GM12801 (cell line): Measurements from ENCODE around the gene ROS1.

ENCODE experiments used
- TF ChIP-seq, protein P1 (sequence below): IDR thresholded peaks from one replicate; pipeline ENCODE4 v1.5.1; 2011; ENCODE audit warnings: control low read depth; ENCODE audit not compliant: insufficient read length; ENCODE audit errors: extremely low read depth

ROS1 gene

DNA sequence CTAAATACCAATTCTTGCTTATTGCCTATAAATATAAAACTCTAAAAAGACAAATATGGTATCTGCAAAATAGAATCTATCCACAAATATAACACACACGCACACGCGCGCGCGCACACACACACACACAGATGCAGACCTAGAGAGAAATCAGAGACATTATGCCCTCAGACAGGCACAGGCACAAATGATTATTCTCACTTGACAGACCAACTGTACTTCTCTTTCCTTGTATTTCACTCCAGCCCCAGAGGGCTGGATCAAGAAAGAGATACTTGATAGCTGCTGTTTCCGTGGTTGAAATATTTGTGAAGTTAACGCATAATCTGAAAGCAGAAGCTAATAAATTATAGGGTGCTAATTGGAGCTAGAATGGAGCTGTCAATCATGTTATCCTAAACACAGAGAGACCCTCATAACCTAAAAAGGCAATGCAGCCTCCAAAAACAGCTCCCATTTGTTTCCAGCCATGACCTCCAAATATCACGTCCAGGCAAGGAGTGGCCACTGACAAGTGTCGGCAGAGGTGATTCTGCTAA lies 148.9 kb downstream of the ROS1 start:
- TF ChIP-seq, protein P1, sequence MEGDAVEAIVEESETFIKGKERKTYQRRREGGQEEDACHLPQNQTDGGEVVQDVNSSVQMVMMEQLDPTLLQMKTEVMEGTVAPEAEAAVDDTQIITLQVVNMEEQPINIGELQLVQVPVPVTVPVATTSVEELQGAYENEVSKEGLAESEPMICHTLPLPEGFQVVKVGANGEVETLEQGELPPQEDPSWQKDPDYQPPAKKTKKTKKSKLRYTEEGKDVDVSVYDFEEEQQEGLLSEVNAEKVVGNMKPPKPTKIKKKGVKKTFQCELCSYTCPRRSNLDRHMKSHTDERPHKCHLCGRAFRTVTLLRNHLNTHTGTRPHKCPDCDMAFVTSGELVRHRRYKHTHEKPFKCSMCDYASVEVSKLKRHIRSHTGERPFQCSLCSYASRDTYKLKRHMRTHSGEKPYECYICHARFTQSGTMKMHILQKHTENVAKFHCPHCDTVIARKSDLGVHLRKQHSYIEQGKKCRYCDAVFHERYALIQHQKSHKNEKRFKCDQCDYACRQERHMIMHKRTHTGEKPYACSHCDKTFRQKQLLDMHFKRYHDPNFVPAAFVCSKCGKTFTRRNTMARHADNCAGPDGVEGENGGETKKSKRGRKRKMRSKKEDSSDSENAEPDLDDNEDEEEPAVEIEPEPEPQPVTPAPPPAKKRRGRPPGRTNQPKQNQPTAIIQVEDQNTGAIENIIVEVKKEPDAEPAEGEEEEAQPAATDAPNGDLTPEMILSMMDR: no peak

GRCh38 chr6:117275711-117276110 lies 150.0 kb downstream of the ROS1 start:
- TF ChIP-seq, protein P1: no peak

DNA sequence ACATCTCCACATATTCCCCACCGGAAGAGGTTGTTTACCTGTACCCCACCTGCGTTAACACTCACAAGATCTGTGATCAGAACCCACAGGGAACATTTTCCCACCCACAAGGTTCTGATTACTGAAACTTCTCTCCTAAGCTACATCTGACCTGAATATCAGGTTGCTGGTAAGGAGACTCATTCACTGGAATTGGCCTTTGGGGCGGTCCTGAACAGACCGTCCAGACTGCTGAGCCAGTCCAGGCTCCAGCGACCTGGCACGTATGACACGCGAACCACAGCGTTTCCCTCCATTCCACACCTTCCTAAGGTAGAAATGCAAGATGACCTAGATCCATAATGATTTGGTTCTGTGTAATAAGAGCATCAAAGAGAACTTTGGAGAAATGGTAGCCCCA lies 150.5 kb downstream of the ROS1 start:
- TF ChIP-seq, protein P1: no peak

- TF ChIP-seq, protein P1: no peak
Observed at GRCh38 chr6:117272891-117273290, 152.9 kb downstream of the ROS1 start.

GRCh38 chr6:117272032-117272866 lies 153.5 kb downstream of the ROS1 start:
- TF ChIP-seq, protein P1: no peak

- TF ChIP-seq, protein P1: no peak
Observed at GRCh38 chr6:117270843-117271507, 154.8 kb downstream of the ROS1 start.

- TF ChIP-seq, protein P1: no peak
Observed at GRCh38 chr6:117270055-117270842, 155.5 kb downstream of the ROS1 start.
